Measurements from ENCODE around the gene PPP1R27.
A peak's percentile ranks its signal among the peaks of the same experiment; 100 is the strongest.

The PPP1R27 gene, protein sequence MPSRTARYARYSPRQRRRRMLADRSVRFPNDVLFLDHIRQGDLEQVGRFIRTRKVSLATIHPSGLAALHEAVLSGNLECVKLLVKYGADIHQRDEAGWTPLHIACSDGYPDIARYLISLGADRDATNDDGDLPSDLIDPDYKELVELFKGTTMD

DNA sequence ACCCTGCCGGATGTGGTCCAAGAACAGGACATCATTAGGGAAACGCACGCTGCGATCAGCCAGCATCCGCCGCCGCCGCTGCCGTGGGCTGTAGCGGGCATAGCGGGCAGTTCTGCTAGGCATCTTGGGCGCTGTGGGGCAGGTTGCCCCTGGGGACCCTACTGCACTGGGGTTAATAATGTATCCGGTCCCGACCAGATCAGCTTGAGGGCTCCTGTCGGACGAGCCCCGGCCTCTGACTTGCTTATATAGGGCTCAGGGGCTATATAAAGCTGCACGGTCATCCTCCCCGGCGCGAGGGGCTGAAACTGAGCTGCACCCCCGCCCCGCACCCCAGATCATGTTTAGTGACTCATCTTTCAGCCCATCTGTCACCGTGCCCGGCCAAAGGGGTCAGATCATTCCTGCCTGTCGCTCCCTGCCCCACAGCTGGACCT, at the start of gene PPP1R27:
Gene PPP1R27, minus strand, starts transcription at position 220 of the 437 bp plus-strand sequence. Its CDS starts 97 bp downstream, at position 123.
- no peak for DNase-seq (ENCODE audit: low spot score)

DNA sequence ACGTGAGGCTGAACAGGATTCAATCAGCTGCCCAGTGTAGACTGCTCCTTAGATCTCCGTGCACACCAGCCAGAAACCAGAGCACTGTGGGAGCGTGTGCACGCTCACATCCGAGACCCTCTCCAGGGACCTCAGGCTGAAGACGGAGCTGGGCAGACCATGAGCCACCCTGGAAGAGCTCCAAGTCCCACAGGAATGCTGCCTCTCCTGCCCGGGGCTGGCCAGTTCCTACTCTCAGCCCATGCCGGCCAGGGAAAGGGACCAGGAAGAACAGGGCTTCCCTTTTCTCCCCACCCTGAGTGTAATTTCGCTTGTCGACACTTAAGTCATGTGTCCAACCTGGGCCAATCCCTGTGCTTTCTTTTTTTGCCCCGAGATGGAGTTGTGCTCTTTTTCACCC, 49.7 kb upstream of the PPP1R27 start:
- no peak for DNase-seq (ENCODE audit: low spot score)

DNA sequence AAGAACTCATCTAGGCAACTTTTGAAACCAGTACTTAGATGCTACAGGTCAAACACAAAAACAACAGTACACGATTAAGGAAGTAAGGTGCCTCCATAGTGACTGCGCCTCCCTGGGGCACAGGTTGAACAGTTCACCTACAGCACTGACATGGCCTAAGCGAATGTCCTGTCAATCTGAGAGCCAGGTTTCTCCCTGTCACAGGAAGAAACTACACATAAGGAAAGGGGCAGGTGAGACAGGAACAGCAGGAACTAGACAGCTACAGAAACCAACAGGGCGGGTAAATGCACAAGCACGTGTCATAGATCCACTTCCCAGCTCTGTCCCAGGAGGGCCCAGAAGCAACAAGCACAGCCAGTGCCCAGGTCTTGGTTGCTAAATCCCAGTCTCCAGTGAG, 44.3 kb upstream of the PPP1R27 start:
- DNase-seq (ENCODE audit: low spot score), result no peak

DNA sequence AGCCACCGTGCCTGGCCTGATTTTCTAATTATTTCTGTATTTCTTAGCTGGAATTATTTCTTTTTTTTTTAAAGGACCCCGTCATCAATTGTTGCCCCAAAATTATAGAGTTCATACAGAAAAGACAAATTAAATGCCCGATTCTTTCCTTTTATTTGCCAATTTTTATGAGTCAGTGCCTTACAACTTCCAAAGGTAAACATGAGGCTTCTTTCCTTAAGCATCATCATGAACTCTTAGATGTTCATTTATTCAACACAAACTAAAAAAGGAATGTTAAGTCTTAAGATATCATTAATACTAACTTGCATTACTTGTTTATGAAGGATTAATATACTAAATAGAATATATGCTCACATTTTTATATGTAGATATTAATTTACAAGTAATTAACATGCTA, 43.4 kb upstream of the PPP1R27 start:
- DNase-seq (ENCODE audit: low spot score), result no peak

DNA sequence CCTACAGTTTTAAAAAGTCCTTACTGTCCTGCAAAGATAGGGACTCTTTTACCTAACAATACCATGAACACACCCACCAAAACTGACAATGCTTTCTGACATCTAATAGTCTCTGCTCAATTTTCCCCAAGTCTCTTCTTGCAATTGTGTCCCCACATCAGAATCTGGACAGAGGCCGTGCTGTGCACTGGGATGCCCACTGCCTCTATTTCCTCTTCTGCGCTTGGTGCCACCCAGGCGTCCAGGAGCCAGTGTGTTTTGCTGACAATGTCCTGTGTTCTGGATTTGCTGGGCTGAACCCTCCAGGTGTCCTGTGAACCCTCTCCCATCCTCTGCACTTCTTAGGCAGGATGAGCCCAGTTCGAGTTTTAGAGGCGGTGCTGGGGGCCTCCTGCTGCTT, 42.7 kb upstream of the PPP1R27 start:
- no peak for DNase-seq (ENCODE audit: low spot score)

DNA sequence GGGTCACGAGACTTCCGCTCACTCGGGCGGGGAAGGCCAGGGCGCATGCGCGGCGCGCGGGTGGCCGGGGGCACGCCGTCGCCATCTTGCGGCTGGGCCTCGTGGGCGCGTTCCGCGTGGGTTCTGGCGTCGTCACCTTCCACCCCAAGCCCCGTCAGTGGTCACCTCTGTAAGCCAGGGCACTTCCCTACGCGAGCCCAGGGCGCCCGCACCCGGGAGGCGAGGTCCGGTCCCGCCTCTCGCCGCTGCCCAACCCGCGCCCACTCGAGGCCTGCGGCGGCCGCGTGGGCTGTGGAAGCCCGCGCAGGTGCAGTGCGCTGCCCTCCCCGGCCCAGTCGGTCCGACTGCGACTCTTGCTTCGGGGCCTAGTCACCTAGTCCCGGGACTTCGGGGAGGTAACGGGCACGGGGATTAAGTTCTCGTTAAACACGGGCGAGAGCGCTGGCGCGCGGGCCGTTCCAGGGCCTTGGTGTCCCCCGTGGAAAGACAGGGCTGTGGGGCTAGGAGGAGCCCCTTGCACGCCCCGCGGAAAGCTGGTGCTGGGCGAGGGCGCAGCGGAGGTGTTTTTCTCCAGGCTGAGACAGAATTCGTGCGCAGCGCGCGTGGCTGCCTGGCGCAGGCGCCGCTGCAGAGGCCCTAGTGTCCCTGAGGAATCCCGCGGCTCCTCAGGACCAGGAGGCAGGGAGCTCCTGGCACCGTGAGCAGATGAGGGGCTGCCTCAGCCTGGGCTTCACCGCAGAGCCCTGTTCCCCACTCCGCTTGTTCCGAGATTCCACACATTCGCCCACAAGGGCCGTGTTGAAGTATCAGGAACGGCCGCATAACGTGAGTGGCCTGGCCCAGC, 36.8 kb upstream of the PPP1R27 start:
- peak; percentile 95 for DNase-seq (ENCODE audit: low spot score)

DNA sequence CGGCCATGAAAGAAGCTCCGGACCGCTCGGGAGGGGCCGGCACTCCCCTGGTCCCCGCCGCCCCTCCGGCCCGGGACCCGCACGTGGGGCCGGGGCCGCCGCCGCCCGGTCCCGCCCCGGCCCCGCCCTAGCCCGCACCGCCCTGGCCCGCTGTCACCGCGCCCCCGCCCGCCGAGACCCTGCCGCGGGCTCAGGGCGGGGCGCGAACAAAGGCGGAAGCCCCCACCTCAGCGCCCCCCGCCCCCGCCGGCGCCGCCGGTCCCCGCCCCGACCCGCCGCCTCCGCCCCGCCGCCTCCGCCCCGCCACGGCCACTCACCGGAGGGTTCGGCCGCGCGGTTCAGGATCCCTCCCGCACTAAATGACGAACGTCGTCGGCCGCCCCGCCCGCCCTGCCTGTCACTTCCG, 36.1 kb upstream of the PPP1R27 start, which contains the start of gene ARHGDIA:
Gene ARHGDIA, minus strand, starts transcription at position 357 of the 406 bp plus-strand sequence. CDS start 1,407 bp downstream, outside the sequence.
- DNase-seq (ENCODE audit: low spot score), result no peak

DNA sequence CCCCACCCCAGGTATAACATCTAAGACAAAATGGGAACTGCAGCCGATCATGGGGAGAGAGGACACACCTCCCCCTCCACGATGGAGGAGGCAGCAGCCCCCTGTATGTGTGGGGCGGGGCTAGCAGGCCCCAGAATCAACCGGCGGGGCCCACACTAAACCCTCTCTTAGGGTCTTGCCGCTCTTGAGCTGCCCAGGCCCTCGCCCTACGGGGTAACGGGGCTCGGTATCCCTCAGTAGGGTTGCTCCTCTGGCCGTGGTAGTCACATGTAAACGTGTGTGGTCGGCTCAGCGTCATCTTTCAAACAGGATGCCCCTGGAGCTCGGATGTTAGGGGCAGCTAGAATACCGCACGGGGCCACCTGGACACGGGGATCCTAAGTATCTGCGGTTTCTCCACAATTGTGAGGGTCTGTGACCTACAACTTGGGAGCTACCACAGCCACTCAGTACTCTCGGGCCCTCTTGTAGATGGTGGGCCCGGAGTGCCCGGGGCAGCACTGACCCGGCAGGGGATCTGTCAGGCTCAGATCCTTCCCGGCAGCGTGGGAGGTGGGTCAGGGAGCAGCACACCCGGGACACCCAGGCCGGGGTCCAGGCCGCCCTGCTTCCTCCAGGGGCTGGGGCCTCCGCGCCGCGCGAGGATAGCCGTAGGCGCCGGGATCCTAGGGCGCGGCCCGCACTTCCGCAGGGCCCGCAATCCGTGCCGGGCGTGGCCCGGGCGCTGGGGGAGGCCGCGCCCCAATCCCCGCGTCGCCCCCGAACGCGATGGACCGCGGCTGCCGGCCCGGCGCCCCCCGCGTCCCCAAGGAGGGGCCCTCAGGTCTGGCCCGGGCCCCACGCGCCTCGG, 35.5 kb upstream of the PPP1R27 start:
- peak; percentile 58 for DNase-seq (ENCODE audit: low spot score)

DNA sequence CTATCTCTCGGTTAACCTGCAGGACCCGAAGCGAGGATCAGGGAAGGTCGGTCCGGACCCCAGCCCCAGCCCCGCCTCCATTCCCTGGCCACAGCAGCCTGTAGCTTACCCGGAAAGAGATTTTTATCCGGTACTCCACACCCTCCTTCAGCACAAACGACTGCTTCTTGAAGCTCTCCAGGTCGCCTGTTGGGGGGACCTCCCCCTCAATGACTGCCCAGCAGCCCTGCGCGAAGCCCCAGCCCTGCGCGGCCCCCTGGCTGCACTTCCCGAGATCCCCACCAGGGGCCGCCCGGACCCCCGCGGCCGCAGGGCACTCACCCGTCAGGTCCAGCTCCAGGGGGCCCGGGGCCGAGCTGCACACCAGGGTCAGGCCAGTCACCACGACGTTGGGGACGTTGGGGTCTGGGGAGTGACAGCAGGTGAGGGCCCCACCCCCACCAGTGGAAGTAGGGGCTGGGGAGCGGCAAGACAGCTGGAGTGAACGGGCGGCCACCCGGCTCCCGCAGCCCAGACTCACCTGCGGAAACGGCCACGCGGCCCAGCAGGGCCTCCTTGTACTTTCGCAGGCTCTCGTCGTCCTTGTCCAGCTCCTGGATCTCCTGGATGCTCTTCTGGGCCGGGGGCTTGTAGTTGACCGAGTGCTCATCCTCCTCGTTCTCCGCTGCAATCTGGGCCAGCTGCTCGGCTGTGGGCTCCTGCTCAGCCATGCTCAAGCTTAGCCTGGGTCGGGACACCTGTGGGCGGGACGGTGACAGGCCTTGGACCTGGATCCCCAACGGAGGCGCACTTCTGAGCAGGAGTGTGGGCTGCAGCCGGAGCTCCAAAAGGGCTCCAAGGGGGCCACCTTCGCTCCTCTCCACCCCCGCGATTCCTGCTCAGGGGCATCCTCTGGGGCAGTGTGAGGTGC, 34.6 kb upstream of the PPP1R27 start:
- peak; percentile 52 for DNase-seq (ENCODE audit: low spot score)

DNA sequence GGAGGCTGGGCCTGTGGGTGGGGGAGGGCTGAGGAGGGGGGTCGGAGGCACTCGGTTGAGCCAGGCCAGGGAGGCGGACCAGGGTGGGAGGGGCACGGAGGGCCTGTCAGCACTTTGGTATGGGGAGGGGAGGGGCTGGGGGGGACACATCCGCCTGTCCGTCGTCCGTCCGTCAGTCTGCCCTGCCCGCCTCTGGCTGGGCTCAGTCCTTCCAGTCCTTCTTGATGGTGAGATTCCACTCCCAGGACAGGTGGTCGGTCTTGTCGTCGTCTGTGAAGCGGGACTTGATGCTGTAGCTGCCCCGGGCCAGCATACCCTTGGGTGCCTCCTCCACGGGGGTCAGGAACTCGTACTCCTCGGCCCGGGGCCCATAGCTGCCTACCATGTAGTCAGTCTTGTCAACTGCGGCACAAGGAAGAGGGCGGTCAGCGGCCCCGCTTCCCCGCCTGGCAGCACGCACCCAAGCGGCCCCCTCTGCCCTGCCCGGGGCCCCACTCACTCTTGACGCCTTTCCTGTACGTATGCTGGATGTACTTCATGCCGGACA, 33.9 kb upstream of the PPP1R27 start:
- DNase-seq (ENCODE audit: low spot score), result no peak

DNA sequence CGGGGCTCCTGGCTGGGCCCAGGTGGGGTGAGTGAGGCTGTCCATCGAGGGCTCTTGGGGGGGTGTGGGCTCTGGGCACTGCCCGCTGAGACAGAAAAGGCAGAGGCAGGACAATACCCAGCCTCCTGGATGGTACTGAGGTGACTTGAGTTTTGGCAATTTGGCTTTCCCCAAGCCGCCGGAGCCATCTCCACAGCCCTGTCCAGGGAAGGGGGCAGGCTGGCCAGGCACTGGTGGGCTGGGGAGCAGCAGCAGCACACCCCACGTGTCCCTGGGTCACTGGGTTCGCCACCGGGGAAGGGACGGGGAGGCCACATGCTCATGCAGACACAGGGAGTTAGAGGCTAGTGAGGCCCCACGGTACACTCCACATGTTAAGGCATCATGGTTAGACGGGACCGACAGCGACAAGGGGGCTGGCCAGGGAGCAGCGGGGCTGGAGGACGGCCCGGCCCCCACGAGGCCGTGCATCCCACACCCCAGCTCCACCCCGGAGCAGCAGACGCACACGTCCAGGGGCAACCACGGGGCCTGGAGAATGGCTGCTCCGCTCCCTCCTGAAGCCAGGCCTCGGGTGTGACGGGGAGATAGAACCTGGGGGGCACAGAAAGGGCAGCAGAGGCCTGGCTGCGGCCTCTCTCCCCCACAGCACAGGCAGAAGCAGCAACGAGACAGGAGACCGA, 33.3 kb upstream of the PPP1R27 start:
- no peak for DNase-seq (ENCODE audit: low spot score)

DNA sequence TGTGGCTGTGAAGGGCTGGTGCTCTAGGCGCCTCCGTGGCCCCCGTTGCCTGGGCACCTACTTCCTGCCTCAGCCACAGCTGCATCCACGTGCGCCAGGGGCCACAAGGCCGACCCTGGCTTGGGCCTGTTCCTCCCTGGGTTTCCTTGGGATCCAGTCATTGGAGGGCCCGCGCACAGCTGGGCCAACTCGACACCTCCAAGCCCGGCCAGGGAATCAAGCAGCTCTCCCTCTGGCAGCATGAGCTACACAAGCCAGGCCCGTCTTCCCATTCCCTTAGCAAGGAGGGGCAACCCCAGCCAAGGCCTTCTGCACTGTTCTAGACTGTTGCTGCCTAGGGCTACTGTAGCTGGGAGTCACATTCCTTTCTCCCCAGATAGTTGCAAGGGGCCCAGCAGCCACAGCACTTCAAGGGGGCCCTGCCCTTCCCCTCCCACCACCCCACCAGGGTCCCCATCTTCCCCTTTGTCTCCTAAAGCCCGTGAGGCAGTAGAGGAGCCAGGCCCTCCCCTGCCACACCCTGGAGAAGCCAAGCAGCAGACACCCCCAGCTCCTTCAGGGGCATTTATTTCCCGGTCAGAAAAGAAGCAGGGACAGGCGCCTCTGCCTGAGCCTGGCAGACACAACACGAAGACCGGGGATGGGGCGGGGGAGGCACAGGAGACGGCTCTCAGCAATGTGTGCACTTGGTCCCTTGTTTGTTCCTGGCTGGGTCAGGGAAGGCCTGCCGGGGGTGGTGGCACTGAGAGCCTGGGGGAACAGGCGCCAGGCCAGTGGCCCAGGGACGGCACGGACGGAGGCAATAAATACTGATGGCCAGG, 32.5 kb upstream of the PPP1R27 start:
- DNase-seq (ENCODE audit: low spot score), result no peak

DNA sequence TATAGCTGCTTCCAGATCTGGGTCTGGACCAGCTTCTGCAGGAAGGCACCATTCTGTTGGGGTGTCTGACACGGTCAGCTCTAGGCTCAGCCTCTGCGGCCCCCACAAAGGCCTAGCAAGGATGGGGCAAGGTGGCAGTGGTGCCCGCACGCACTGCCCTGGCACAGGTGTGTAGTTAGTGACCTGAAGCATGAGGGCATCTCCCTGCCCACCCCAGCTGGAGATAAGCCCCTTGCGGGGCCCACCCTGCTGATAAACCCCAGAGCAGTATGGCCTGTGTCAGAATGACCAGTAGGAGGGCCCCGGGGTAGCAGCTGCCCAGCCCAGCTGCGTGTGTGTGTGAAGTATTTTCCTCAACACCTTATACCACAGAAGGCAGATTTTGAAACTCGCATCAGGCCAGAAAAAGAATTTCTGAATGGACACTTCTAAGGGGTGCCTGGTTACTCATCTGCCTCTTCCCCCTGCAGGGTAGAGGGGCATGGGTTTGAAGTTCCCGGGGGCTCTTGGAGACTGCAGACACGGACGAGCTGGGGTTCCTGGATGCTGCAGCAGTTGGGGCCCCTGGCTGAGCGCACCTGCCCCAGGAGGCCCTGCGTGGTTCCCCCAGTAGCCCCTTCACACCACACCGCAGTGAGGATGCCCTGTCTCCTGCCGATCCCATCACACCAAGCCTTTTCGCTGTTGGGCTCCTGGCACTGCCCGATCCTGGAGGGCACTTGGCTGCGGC, 31.8 kb upstream of the PPP1R27 start:
- DNase-seq (ENCODE audit: low spot score), result no peak

DNA sequence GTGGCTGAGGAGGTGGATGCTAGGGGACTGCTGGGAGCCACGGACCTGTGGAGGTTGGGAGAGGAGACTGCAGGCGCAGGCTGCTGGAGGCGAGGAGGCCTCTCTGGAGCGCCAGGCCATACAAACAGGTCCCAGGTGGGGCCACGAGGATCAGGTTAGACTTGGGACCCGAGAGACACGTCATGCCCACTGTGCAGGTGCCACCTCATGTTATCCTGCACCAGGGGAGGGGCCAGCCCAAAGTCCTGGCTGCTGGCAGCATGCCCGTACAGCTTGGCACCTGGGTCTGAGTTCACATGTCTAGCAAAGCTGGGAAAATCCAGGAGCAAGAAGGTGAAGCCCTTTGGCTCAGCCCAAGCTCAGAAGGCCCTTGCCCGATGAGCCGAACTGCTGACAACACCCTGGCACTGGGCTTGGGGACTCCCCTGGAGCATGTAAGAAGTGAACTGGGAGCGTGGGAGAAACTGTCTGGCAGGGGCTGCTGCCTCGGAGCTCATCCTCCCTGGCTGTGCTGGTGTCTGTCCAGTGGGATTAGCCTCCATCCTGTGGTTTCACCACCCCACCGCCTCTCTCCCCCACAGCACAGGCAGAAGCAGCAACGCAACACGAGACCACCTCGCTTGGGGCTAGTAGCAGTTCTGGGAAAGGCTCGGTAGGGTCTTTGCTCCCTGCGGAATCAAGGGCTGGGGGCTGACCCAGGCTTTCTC, 31.0 kb upstream of the PPP1R27 start:
- DNase-seq (ENCODE audit: low spot score), result no peak

DNA sequence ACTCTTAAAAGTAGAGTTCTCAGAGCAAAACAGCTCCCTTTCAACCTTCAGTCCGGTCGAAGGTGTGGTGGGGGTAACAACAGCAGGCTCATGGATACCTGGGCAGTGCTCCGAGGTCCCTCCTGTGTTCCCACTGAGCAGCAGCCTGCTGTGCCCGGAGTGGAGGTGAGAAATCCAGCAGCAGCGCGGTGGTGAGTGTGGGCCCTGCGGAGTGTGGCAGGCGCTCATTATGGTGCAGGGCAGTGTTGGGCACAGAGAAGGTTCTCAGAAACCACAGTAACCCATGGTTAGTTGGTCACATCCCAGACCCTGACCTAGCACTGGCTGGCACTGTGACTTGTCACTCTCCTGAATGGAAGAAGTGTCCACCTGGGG, 30.5 kb upstream of the PPP1R27 start:
- DNase-seq (ENCODE audit: low spot score), result no peak

DNA sequence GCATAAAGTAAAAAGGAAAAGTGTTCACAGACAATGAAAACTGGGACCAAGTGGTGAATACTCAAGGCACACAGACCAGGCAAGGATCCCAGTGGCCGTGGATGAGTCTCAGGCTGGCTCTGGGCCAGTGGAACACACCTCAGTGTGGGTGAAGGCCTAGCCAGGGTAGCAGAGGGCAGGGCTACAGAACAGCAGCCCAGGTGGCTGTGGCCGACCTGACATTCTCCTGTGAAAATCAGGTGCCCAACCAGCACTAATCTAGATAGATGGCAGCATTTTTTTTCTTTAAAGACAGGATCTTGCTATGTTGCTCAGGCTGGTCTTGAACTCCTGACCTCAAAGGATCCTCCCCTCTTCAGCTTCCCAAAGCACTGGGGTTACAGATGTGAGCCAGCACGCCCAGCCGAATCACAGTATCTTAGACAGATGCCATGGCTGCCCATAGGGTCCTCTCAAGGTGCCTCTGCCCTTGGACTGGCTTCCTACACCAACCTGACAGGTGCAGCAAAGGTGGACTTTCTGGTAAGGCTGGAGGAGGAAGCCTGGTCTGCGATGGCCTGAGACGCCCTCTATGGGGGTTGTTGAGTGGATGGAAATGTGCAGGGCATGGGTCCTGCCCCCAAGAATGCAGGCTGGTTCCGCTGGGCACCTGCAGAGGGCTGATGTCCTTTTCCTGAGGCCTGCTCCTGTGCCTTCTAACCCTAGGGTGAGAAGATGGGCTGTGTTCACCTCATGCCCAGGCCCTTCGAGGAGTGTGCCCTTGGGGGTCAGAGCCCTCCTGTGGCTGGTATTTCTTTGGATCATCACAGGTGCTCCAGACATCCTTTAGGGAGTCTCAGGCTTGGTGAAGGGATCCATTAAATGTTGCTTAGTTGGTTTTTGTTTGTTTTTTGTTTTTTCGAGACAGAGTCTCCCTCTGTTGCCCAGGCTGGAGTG, 29.3 kb upstream of the PPP1R27 start:
- no peak for DNase-seq (ENCODE audit: low spot score)

DNA sequence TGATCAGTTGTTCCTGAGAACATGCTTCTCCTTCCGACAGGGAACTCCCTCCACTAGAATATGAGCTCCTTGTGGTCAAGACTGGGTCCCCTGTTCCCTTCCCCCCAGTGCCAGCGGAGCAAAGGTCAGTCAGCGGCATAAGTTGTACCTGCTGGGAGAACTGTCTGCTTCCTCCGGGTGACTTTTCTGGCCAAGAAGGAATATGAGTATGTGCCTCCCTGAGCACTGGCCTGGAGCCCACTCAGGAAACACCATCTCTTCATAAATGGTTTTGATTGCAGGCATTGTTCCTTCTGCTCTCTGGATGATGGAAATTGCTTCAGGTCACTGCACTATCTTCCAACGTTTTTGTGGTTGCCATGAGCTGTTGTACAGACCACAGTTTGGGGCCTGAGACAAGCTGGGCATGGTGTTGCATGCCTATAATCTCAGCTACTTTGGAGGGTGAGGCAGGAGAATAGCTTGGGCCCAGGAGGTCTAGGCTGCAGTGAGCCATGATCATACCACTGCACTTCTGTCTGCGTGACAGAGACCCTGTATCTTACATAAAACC, 28.3 kb upstream of the PPP1R27 start:
- no peak for DNase-seq (ENCODE audit: low spot score)

All from hematopoietic multipotent progenitor cell treated with erythropoietin and hydrocortisone succinate and interleukin-3 and kit ligand, for 17 days (in vitro differentiated cells).